ENCODE results near the gene ETV4.

Gene ETV4

DNA sequence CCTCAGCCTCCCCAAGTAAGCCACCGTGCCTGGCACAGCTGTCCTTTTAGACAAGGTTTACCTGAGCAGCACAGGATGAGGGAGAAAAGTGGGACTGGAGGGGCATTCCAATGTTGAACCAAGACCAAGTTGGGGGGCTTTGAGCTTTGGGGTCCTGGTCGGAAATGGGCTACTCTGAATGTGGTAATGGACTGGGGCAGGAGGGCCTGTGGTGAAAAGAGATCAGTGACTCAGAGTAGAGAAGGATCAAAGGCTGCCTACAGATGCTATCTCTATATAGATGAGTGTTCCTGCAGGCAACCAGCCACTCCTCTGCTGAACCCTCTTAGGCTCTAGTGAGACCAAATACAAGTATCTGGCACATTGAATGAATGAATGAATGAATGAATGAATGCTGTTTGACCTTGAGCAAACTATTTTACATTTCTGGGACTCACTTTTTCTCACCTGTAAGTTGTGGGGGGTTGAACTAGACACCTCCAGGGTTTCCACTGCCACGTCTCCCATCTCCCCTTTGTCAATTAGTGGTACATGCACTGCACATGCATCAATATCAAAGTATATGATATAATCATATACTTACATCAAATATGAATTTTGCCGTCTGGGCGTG lies 26.3 kb upstream of the ETV4 start:
- no peak for DNase-seq

DNA sequence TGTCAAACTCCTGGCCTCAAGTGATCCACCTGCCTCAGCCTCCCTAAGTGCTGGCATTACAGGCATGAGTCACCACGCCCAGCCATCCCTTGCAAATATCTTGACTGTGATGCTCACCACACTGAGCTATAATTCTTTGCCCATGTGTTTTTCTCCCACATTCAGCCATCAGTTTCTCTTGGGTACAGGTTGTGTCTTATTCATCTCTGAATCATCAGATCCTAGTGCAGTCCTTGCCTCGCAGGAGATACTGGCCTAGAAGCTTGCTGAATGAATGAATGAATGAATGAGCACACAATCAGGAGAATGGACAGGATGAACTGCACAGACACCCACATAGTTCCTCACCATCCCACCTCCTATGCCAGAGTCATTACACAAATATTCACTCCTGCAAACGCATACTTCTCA lies 24.4 kb upstream of the ETV4 start:
- no peak for DNase-seq

DNA sequence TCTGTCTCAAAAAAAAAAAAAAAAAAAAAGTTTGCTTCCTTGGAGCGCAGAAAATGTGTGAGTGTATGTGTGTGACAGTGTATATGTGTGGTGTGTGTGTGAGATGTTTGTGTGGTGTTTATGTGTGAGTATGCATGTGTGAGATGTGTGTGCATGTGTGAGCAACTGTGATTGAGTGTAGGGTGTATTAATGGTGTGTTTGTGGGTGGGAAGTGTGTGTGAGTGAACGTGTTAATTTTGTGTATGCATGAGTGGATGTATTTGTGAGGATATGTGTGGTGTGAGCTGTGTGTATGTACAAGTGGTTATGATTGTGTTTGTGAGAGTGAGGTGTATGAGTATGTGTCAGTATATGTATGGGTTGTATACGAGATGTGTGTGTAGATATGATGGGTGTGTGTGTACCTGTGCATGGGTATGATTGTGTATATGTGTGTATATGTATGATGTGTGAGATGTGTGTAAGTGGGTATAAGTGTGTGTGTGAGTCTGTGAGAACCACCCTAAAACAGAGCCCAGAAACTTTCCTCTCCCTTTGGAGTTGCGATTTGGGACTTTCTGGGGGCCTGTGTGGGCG lies 22.5 kb upstream of the ETV4 start:
- DNase-seq = no peak

DNA sequence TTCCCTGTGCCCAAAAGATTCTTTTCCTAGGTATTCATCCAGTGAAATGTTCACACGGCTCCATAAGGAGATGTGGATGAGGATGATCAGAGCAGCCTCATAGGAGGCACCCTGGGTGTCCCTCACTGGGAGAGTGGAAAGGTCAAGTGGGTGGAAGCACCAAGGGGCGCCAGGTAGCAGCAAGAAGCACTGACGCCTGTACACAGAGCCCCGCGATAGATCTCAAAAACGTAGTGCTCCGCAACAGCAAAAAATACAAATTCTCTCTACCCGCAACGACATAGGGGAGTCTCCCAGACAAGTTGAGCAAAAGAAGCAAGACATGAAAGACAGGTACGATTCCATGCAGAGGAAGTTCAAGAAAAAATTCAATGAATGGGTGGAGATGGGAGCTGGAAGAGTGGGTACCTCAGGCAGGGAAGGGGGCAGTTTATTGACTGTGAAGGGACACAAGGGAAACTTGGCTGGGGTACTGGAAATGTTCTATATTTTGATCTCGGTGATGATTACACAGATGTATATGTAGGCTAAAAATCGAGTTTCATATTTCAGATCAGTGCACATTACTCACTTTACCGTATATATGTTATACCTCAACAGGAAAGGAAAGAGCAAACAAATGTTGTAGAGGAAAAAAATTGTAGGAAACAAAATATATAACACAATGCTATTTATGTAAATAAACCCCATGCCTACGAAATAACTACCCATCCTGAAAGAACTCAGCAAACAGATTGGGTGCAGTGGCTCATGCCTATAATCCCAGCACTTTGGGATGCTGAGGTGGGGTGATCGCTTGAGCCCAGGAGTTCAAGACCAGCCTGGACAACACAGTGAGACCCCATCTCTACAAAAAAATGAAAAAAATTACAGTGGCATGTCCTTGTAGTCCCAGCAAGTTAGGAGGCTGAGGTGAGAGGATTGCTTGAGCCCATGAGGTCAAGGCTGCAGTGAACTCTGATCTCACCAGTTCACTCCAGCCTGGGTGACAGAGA lies 17.8 kb upstream of the ETV4 start:
- no peak for DNase-seq

DNA sequence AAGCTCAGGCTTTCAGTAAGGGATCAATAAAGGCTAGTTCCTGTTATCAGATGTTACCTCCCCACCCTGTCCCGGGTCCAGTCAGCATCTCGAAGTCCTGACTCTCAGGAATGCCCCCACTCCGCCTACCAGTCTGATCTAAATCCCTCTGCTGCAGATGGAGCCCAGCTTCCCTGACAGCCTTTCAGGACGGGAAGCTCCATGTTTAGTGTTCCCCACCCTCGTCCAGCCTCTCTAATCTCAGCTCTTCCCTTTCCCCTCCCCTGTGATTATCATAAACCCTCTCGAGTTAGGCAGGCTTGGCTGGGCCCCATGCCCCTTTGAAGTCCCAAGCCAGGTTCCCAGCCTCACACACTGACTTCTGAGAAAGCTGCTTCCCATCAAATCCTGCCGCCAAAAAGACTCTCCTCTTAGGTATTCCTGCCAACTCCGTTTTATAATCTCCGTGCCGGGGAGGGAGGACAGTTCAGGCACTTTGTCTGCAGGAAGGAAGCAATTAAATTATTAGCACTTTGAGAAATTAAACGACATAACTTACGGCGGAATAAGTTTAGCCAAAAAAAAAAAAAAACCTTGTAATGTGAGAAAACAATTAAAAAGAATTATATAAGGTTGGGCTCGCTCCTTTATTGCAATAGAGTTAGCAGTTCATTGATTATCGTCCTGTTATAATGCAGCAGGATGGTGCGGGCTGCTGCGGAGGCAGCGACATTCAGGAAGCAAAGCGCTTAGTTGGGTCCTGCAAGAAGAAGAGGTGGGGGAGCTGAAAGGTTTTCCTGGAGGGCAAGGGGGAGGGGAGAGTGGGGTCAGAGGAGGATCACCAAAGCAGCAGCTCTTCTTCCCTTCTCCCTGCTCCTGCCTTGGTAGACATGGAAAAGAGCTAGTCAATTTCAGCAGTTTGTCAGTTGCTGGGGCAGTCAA lies 16.8 kb upstream of the ETV4 start:
- no peak for DNase-seq

DNA sequence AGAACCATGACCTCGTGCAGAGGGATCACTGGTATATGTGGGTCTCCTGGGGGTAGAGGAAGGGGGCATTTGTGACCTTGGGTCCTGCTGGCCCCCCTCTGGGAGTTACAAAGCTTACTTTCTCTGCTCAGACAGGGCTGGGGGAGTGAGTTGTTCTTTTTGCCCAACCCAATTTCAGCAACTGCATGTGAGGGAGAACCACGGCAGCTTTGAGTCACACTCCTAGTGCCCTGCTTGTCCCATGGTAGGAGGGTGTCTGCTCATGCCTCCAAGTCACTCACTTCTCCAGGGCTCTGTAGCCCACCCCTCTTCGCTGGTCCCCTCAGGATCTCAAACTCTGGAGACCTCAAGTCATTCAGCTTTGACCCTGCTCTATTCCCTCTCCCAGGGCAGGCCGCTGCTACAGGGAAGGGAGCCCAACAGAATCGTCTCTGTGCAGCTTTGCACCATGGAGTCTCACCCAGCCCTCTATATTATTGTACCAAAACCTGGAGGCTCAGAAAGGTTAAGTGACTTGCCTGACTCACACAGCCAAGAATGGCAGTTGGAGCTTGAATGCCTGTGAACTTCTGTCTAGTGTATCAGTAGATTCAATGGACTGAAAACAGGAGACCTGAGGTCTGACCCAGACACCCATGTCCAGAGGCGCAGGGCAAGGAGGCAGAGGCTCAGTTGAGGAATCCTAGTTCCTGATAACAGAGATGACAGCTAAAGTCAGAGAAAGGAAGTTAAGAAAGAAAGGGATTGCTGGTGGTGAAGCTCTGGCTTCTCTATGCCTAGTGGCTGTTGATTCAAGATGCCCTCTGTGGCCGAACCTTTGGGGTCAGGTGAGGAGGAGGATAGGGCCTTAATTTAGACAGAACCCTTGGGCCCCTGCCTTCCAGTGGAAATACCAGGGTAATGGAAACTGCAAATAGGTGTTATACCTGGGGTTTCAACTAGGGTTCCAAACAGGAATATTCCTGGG lies 14.6 kb upstream of the ETV4 start:
- DNase-seq = no peak

DNA sequence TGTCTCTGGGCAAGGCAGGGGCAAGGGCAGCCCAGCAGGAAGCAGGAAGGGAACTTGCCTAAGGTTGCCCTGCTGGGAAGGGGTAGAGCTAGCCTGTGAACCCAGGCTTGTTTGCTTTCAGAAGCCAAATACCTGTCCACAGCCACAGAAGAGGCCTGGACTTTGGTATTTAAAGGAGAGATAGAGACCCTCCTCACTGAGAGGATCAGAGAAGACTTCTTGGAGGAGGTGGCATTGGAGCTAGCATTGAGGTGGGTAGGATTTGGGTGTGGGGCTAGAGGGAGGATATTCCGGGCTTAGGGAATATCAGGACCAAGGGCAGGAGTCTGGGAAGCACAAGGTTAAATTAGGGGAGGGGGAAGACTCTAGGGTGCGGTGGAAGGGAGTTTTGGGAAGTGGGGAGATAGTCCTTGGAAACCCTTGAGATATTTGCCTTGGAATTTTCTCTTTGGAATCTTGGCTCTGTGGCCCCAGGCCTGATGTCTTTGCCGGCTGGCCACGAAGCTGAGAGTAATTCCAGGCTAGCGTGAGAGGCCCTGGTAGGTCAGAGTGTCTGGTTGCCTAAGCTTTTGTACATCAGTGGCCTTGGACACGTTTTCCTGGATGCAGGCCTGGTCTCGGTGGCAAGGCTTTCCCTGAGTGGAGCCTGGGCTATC lies 13.1 kb upstream of the ETV4 start:
- no peak for DNase-seq

DNA sequence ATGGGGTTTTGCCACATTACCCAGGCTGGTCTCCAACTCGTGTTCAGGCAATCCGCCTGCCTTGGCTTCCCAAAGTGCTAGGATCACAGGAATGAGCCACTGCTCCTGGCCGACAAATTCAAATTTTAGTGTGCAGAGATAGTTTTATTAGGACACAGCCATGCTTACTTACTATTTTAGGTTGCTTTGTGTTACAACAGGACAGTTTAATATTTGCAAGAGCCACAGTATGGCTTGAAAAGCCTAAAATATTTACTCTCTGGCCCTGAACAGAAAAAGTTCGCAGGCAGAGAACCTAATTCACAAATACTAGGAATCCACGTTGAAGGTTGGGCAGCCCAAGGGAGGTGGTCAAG lies 12.6 kb upstream of the ETV4 start:
- no peak for DNase-seq

DNA sequence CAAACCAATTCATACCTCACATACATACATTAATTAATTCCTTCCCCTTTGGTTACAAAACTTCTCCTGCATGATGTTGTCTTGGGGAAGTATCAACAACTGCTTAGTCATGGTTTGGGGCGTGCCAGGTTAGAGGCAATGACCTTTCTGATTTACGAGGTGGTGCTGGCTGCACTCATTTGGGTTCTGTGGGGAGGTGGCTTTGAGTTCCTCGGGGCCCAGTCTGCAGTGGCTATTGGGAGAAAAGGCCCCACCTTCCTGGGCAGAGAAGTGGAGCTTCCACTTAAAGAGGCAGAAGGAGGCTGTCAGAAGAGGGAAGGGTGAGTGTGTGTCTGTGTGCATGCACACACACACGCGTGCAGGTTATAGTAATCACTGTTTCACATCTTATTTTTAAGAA lies 10.2 kb upstream of the ETV4 start:
- peak; percentile 72 for DNase-seq

DNA sequence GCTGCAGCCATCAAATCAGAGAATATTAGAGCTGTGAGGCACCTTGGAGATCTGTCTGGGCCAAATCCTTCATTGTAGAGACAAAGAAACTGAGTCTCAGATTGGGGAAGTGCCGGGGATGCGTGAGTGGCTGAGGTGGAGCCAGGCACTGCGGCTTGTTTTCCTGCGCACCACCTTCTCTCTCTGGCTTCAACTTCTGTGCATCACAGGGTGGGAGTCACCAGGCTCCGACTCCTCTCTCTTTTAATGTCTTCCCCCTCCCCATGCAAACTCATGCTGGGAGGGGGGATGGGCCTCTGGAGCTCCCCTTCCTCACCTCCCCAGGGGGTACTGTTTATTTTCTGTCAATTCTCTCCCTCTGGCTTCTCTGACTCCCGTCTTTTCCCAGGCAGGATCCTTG lies 8.7 kb upstream of the ETV4 start:
- no peak for DNase-seq

DNA sequence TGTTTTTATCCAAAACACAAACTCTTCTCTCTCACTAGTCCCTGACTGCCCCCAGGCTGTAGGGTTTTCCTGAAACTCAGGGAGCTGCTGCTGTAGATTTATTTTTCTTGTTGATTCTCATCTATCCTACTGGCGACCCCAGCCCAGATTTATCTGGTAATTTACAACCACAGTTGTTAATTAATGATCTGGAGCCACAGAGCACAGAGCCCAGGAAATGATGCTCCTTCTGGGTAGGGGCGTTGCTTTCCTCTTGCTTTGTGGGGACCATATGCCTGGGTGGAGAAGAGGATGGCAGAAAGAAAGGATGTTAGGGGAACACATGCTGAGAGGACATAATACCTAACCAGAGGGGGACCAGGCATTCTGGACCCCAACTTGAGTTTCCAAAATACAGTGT lies 7.4 kb upstream of the ETV4 start:
- no peak for DNase-seq

DNA sequence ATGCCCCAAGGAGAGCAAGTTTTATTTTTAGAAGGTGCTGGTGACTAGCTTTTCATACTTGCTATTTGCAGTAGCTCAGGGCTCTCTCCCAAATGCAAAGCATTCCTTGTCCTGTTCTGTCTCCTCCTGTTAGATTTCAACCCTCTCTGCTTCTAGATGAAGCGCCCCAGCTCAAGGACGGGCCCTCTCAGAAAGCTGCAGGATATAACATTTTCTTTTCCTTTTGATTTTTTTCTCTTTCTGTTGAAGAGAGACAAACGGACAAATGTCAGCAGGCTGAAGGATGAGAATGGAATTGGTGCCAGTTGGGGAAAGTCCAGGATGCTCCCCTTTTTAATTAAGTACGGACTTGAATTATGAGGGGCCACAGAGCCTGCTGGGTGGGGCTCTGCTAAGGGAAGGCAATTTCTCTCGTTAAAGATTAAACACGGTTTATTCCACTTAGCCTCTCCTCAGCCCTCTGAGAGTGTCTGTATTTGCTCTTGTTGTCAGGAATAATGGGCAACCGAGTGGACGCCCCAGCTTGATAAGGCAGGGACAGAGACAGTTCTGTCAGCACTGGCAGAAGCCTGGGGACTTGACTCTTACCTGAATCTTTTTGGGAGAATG lies 6.2 kb upstream of the ETV4 start:
- DNase-seq = no peak

DNA sequence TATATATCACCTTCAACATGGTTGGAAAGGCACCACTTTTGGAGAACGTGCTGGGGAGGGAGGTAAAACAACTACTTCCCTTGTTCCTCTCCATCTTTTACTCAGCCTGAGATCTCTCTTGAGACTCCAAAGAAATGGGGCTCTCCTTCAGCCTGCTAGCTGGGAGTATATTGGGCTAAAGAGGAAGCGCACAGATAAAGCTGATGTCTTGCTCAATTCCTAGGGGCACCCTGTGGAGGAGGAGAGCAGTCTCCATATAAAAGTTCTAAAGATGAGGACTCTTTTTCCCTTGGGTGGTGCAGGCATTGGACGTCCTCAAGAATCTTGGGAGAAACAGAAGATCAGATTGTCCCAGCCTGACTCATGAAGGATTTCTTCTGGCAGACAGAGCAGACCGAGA lies 4.6 kb upstream of the ETV4 start:
- DNase-seq = no peak

DNA sequence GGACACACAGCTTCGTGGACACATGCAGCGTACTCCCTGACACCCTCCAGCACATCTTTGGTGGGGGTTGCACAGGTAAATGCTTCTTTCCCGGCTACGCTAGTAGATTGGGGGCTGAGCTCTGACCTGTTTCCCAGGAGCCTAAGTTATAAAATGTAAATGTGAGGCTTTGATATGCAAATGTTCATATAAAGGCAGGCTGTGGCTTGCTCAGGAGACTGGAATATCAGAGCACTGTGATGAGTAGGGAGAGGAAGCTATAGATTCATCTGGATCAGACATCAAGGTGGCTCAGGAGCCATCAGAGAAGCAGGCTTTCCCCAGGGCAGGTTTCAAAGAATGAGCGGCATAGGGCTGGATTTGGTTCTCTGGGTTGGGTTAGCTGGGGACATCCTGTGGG lies 3.4 kb upstream of the ETV4 start:
- DNase-seq = no peak

DNA sequence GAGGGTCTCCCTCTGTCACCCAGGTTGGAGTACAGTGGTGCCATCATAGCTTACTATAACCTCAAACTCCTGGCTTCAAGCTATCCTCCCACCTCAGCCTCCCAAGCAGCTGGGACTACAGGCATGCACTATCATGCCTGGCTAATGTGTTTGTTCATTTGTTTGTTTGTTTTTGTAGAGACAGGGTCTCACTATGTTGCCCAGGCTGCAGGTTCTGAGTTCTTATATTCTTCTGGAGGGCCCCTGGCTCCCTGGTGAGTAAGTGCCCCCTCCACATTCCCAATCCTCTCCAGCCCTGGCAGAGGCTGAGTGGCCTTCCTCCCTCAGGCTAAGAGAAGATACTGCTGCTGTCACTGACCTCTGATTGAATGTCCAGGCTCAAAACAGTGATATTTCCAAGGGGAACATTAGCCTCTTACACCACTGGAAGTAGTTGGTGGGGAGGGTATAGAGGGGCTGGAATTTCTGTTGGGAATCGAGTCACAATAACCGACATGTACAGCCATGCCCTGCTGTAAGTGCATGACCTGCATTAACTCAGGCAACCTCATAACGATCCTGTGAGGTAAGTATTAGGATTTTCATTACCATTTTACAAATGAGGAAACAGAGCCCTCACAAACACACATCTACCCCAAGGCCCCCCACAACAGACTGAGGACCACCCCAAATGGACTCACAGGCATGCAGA lies 2.7 kb upstream of the ETV4 start:
- no peak for DNase-seq

DNA sequence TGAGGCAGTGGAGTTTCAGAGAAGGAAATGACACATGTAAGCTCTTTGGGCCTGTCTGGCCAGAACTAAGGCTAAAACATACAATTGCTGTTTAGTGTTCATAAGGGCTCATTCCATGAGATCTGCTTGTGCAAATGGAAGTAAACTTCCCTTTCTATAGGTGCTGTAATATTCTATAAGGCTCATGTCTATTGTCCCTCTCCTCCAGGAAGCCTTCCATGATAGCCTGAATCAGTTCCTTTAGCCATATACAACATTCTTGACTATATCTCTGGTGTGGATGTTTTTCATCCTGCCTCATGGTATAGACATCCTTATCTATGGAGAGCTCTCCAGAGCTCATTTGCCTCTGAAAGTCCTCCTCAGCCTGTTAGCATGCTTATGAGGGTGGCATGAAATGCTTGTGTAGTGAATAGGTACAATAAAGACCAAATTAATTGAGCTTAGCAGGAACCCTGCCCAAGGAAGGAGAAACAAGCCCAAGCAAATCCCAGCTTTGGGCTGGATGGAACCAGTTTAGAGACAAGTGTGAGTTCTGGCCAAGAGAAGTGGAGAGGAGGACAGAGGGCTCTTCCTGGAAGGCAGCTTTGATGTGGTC lies 1.6 kb upstream of the ETV4 start:
- no peak for DNase-seq

DNA sequence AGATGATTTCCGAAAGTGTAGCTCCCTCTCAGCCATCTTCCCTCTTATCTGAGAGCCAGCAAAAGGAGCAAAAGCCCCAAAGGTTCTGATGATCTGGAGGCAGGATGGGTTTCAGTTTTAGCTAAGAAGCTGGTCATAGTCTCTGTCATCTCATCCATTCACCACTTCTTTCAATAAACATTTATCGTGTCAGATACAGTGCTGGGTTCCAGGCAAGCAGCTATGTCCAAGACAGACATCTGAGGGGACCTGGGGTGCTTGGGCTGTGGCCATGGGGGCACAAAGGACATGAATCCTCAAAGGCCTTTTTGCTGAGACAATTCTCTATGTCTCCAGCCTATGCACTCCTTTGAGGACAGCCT lies 1.0 kb upstream of the ETV4 start:
- DNase-seq = peak; percentile 11

DNA sequence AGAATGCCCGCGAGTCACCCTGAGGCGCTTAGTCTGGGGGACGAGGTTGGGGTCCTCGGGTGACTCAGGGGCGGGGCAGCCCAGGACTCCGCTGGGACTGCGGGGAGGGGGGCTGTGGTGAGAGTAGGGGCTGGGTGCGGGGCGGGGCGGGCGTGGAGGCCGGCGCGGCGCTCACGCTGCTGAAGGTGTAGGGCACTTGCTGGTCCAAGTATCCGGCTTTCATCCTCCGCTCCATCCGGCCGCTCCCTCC lies 832 bp downstream of the ETV4 start:
- DNase-seq = no peak

DNA sequence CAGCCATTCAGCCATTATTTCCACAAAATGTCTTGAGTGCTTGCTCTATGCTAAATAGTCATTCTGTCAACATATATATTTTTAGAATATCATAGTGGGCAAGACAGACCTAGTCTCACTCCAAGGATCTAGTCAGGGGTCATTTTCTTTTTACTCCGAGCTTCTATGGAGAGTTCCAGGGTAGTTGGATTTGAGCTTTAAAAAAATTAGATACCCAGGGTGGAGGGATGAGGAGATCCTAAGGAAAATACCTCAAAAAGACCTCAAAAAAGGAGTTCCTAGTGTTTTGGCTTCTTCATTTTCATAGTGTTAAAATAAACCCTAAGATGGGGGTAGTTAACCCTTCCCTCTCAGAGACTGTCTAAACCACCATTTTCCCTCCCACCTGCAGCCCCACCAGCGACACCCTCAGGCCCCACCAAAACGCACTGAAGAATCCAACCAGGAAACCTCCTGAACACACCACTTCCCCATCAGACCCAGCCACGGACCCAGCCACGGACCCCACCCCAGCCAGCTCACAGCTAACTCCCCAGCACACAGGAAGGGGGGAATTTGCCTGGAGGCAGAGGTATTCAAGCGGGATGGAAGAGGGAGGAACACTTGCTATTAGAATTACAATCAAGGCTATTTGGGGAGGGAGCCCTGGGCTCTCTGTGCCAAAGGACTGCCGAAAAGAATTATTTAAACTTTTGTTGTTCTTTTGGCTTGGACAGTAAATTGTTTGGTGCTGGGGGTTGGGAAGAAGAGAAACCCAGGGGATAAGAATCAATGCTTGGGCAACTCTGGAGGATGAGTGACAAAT lies 2.2 kb downstream of the ETV4 start:
- DNase-seq = no peak
